Tibial artery (tissue), 4 donors: Measurements from ENCODE around the gene HHATL.

Experiments
- DNase-seq, 2 donors: peaks; one replicate each; pipeline ENCODE4 v3.0.0-alpha.2; 2019
- H3K27ac ChIP-seq, 2 donors: fragments of 200-600 bp; sonication (generic) in 1 of 2; 1 replicate in 1 of 2; 2 replicates in 1 of 2; pipeline ENCODE4 v1.5.1; 2018 to 2019; ENCODE audit warnings: mild to moderate bottlenecking in 1 of 2
- H3K27me3 ChIP-seq, 2 donors: fragments of 200-600 bp; sonication (generic) in 1 of 2; one replicate each; pipeline versions ENCODE4 v1.5.1 to v1.6.0; 2016 to 2019
- H3K36me3 ChIP-seq, 3 donors: fragments of 200-600 bp; sonication (generic) in 2 of 3; one replicate each; pipeline ENCODE4 v1.5.1; 2016 to 2019; ENCODE audit warnings: mild to moderate bottlenecking in 2 of 3
- H3K4me1 ChIP-seq, 4 donors: fragments of 200-600 bp; sonication (generic) in 2 of 4; 1 replicate in 3 of 4; 2 replicates in 1 of 4; pipeline ENCODE4 v1.5.1; 2016 to 2019
- H3K4me3 ChIP-seq, 2 donors: fragments of 200-600 bp; sonication (generic) in 1 of 2; 1 replicate in 1 of 2; 2 replicates in 1 of 2; pipeline ENCODE4 v1.5.1; 2018 to 2019; ENCODE audit warnings: mild to moderate bottlenecking in 2 of 2
- H3K9me3 ChIP-seq, 3 donors: fragments of 200-600 bp; sonication (generic) in 1 of 3; one replicate each; pipeline ENCODE4 v1.5.1; 2016 to 2019
- intact Hi-C: fragments of 100-400 bp; cut with DNase I; formaldehyde crosslinking; loops from one replicate; pipeline ENCODE4 v1.15.0; 2023; ENCODE audit warnings: low total_unique reads
- TF ChIP-seq, protein P1 (sequence below), 2 experiments: fragments of 200-600 bp in 1 of 2; fragments of 450-650 bp in 1 of 2; IDR thresholded peaks; one replicate each; pipeline ENCODE4 v1.5.1; 2017 to 2019; ENCODE audit warnings: antibody characterized with exemption in 2 of 2, mild to moderate bottlenecking in 1 of 2, moderate library complexity in 1 of 2

Gene HHATL

DNA sequence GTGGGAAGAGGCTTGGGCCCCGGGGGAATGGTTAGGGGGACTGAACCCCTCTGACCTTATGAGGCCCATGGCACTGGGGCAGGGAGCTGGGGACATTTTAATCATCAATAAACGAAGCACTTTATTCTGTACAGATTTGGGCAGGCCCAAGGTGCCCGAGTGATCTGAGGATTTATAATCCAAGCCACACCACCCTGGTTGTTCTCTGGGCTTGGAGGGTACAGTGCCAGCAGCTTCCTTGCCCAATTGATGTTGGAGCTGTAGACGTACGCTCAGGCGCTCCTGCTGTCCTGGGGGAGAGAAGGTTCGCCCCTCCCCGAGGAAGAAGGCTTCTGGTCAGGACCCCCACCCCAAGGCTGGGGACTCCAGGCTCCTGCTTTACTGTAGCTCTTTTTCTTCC lies 36.6 kb downstream of the HHATL start:
- Histone ChIP-seq H3K27me3 (no peaks in the 10 kb centered on the region), H3K27ac (peak overlapping the region; percentile 68 to 81), H3K9me3 (no peaks in the 10 kb centered on the region), H3K36me3 (peaks cover 0 to 33% (median 9%) of the 10 kb centered on the region in 3 donors), H3K4me1 (peaks cover 0 to 34% (median 25%) of the 10 kb centered on the region in 4 donors), H3K4me3 (no peak overlapping the region)
- intact Hi-C loops: no loop called here
- TF ChIP-seq, protein P1, sequence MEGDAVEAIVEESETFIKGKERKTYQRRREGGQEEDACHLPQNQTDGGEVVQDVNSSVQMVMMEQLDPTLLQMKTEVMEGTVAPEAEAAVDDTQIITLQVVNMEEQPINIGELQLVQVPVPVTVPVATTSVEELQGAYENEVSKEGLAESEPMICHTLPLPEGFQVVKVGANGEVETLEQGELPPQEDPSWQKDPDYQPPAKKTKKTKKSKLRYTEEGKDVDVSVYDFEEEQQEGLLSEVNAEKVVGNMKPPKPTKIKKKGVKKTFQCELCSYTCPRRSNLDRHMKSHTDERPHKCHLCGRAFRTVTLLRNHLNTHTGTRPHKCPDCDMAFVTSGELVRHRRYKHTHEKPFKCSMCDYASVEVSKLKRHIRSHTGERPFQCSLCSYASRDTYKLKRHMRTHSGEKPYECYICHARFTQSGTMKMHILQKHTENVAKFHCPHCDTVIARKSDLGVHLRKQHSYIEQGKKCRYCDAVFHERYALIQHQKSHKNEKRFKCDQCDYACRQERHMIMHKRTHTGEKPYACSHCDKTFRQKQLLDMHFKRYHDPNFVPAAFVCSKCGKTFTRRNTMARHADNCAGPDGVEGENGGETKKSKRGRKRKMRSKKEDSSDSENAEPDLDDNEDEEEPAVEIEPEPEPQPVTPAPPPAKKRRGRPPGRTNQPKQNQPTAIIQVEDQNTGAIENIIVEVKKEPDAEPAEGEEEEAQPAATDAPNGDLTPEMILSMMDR (IDR thresholded peaks at IDR 0.05): no peak
- DNase-seq: peak in 1 of 2 donors; percentile 68

DNA sequence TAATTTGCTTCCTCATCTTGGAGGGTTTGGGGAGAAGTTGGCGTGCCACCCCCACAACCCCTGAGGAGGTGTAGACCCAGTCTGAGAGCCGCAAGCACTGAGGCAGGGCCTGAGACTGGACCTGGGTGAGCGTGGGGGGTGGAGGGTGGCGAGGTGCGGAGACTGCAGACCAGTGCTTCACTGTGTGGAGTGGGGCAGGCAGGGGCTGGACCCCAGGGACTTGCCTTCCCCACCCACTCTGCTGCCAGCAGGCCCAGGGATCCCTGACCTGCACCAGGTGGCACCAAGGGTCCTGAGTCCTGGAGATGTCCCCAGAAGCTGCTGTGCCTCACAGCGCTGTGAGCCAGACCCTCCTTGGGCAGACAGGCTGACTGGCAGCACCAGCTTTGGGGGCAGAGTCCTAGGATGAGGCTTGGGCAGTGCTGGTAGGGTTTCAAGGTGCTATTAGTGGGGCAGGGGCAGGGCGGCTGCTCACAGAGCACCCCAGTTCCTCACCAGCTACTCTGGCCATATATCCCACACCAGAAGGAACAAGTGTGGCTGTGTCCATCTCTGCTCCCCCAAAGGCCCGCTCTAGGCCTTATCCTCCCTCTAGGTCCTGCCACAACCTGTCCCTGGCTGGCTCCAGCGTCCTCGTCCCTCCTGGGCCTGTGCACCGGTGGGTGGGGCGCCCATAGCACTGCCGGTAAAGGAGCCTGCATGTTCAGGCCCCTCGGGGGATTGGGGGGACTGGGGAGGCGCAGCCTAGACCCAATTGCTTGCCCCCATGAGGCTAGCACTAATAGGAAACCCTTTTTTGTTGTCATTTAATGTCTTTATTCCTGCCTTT lies 37.3 kb downstream of the HHATL start:
- Histone ChIP-seq H3K27me3 (no peaks in the 10 kb centered on the region), H3K9me3 (no peaks in the 10 kb centered on the region), H3K4me3 (no peak overlapping the region), H3K27ac (peak overlapping the region; percentile 68 to 81), H3K4me1 (peaks cover 0 to 38% (median 26%) of the 10 kb centered on the region in 4 donors), H3K36me3 (peaks cover 0 to 41% (median 9%) of the 10 kb centered on the region in 3 donors)
- TF ChIP-seq, protein P1 (IDR thresholded peaks at IDR 0.05): no peak
- peak in 1 of 2 donors; percentile 65 for DNase-seq
- intact Hi-C loops: no loop called here

DNA sequence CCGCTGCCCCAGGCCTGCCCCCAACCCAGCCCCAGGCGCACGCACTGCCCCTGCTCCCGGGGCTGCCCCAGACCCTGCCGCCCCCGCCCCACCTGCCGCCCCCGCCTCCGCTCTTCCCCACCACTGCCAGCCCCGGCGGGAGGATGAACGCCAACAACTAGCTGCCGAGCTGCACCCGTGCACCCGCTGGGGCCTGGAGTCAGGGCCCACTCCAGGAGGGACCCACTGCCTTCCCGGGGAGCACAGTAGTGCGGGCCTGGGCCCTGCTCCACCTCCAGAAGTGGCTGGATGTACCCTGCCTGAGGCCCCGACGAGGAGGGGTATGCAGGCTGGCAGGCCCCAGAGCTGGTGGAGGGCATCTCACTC lies 38.2 kb downstream of the HHATL start:
- intact Hi-C loops: no loop called here
- H3K27ac ChIP-seq: peak overlapping the region in 1 of 2 donors; percentile 68
- H3K4me1 ChIP-seq: peaks cover 0 to 47% (median 31%) of the 10 kb centered on the region in 4 donors
- no peak overlapping the region for H3K4me3 ChIP-seq
- H3K36me3 ChIP-seq: peaks cover 0 to 49% (median 16%) of the 10 kb centered on the region in 3 donors
- H3K27me3 ChIP-seq: no peaks in the 10 kb centered on the region
- peak in 1 of 2 donors; percentile 65 for DNase-seq
- H3K9me3 ChIP-seq: no peaks in the 10 kb centered on the region
- TF ChIP-seq, protein P1 (IDR thresholded peaks at IDR 0.05): no peak

DNA sequence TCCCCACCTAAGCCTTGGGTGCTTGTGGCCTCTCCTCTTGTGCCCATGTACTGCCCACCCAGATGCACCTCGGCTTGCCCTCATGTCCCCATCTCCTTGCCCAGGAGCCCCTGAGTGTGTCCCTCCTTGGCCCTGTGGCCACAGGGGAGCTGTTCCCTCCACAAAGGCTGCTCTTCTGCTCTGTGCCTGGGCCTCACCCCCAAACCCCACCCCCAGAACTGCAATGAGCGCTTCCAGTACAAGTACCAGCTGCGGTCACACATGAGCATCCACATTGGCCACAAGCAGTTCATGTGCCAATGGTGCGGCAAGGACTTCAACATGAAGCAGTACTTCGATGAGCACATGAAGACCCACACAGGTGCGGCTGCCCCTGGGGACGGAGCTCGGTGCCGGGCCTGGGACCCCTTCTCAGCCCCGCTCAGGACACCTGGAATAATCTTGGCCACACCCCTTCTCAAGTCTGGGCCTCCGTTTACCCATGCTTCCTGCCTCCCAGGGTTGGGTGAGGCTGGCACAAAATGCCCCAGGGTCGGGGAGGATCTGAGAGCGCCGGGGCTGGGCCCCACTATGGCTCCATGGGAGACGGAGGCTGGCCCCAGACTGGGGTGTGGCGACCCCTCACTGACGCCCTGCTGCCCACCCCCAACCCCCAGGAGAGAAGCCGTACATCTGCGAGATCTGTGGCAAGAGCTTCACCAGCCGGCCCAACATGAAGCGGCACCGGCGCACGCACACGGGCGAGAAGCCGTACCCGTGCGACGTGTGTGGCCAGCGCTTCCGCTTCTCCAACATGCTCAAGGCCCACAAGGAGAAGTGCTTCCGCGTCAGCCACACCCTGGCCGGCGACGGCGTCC lies 38.8 kb downstream of the HHATL start:
- TF ChIP-seq, protein P1 (IDR thresholded peaks at IDR 0.05): no peak
- Histone ChIP-seq H3K4me1 (peaks cover 0 to 53% (median 37%) of the 10 kb centered on the region in 4 donors), H3K27ac (peak overlapping the region in 1 of 2 donors; percentile 68), H3K36me3 (peaks cover under 1 to 55% (median 21%) of the 10 kb centered on the region in 3 donors), H3K9me3 (no peaks in the 10 kb centered on the region), H3K27me3 (no peaks in the 10 kb centered on the region), H3K4me3 (no peak overlapping the region)
- peak in 1 of 2 donors; percentile 65 for DNase-seq
- intact Hi-C loops: no loop called here

DNA sequence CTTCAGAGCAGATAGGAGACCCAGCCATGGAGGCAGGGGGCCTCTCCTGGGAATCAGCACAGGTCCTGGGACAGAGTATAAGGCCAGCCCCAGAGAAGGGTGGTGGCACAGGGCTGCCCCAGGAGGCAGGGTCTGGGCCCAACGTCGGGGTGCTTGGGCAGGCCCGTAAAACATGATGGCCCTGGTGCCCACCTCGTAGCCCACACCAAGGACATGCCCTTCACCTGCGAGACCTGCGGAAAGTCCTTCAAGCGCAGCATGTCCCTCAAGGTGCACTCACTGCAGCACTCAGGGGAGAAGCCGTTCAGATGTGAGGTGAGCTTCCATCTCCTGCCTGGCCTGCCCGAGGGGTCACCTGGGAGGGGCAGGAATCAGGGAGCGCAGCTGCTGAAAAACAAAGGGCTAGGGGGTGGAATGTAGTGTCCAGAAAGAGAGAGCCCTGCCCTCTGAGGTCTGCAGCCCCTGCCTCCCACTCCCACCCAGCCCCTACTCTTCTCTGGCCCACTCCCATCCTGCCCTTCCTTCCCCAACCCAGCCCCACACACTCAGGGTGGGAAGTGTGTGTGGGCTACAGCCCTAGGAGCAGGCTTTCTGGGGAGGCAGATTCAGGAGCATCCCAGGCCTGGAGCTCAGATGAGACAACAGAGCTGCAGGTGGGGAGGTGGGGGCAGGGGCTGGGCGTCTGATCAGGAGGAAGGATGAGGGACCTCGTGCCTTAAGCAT lies 39.6 kb downstream of the HHATL start:
- intact Hi-C loops: no loop called here

More for the DNA sequence above, 39.6 kb downstream of the HHATL start:
- no peaks in the 10 kb centered on the region for H3K9me3 ChIP-seq
- H3K4me1 ChIP-seq: peaks cover 0 to 55% (median 43%) of the 10 kb centered on the region in 4 donors
- peak overlapping the region in 1 of 2 donors; percentile 99 for H3K27ac ChIP-seq
- H3K4me3 ChIP-seq: no peak overlapping the region
- peaks cover 9 to 64% (median 28%) of the 10 kb centered on the region in 3 donors for H3K36me3 ChIP-seq
- no peak for DNase-seq
- TF ChIP-seq, protein P1 (IDR thresholded peaks at IDR 0.05): no peak
- no peaks in the 10 kb centered on the region for H3K27me3 ChIP-seq
